Natural killer cell (primary cell): Measurements from ENCODE around the gene TMED4. TPM values are rescaled to one million over a fixed set of nuclear protein-coding genes. Genes with fewer than 3 reads are reported as not detected.

Source experiments
- ATAC-seq, 3 donors: fragments of 150-1000 bp in 2 of 3; fragments of 200-7000 bp in 1 of 3; cut with Tn5 transposase; 1 replicate in 1 of 3; 2 replicates in 2 of 3; pipeline ENCODE4 v1.10.0; 2021; ENCODE audit warnings: mild to moderate bottlenecking in 2 of 3, moderate library complexity in 2 of 3
- DNase-seq, 2 donors: peaks; one replicate each; pipeline versions ENCODE4 v3.0.0 to v3.0.0-alpha.2; 2013 to 2021; ENCODE audit warnings: mixed read lengths in 1 of 2
- H3K27ac ChIP-seq: one replicate; pipeline ENCODE4 v1.5.1; 2013; ENCODE audit warnings: mild to moderate bottlenecking, low read length
- H3K27me3 ChIP-seq: one replicate; pipeline ENCODE4 v1.6.1; 2013; ENCODE audit warnings: low read length; ENCODE audit not compliant: control insufficient read depth, insufficient read depth
- H3K36me3 ChIP-seq: one replicate; pipeline ENCODE4 v1.6.1; 2013; ENCODE audit warnings: low read length; ENCODE audit not compliant: control insufficient read depth, insufficient read depth
- H3K4me1 ChIP-seq: one replicate; pipeline ENCODE4 v1.6.1; 2013; ENCODE audit warnings: low read length; ENCODE audit not compliant: control insufficient read depth, insufficient read depth
- H3K4me3 ChIP-seq: one replicate; pipeline ENCODE4 v1.5.1; 2013; ENCODE audit warnings: low read length
- H3K9me3 ChIP-seq: one replicate; pipeline ENCODE4 v1.6.1; 2013; ENCODE audit warnings: low read length; ENCODE audit not compliant: control insufficient read depth, insufficient read depth
- H3K27ac Mint-ChIP-seq, 2 donors: one replicate each; pipeline ENCODE4 v1.8.0; 2022; ENCODE audit warnings: mild to moderate bottlenecking in 2 of 2, mixed read lengths in 2 of 2, moderate library complexity in 1 of 2
- H3K27me3 Mint-ChIP-seq, 2 donors: one replicate each; pipeline ENCODE4 v1.8.0; 2022; ENCODE audit warnings: low read depth in 2 of 2, mixed read lengths in 2 of 2
- H3K36me3 Mint-ChIP-seq: one replicate; pipeline ENCODE4 v1.8.0; 2022; ENCODE audit warnings: mixed read lengths
- H3K4me1 Mint-ChIP-seq, 2 donors: one replicate each; pipeline ENCODE4 v1.8.0; 2022; ENCODE audit warnings: mixed read lengths in 2 of 2
- H3K4me3 Mint-ChIP-seq: one replicate; pipeline ENCODE4 v1.8.0; 2022; ENCODE audit warnings: mild to moderate bottlenecking, moderate library complexity, mixed read lengths
- H3K9me3 Mint-ChIP-seq, 2 donors: one replicate each; pipeline ENCODE4 v1.8.0; 2022; ENCODE audit warnings: mixed read lengths in 2 of 2
- WGBS: methylation state at CpG from one replicate; pipeline ENCODE4 v1.1.7; 2013; ENCODE audit warnings: missing lambda C conversion rate; ENCODE audit not compliant: insufficient coverage; 5-methylcytosine and 5-hydroxymethylcytosine counted together
- intact Hi-C: fragments of 100-400 bp; cut with micrococcal nuclease; formaldehyde crosslinking; loops from one replicate; pipeline ENCODE4 v1.14.2; 2022
- total RNA-seq, 4 donors: library from RNA; stranded (reverse); fragments of 120-200 nt in 1 of 4; gene quantifications; one replicate each; pipeline versions ENCODE4 v1.2.3 to v1.2.4, GENCODE V29; 2013 to 2022
- TF ChIP-seq, protein P1 (sequence below): fragments of 200-600 bp; IDR thresholded peaks from one replicate; pipeline ENCODE4 v1.8.0; 2022; ENCODE audit warnings: antibody characterized with exemption

Gene TMED4
- total RNA-seq, 3 donors from 2014 or later (not counting 1 experiment from before 2014, with no cell fraction given) = 93.1 to 101 (median 94.1) TPM

DNA sequence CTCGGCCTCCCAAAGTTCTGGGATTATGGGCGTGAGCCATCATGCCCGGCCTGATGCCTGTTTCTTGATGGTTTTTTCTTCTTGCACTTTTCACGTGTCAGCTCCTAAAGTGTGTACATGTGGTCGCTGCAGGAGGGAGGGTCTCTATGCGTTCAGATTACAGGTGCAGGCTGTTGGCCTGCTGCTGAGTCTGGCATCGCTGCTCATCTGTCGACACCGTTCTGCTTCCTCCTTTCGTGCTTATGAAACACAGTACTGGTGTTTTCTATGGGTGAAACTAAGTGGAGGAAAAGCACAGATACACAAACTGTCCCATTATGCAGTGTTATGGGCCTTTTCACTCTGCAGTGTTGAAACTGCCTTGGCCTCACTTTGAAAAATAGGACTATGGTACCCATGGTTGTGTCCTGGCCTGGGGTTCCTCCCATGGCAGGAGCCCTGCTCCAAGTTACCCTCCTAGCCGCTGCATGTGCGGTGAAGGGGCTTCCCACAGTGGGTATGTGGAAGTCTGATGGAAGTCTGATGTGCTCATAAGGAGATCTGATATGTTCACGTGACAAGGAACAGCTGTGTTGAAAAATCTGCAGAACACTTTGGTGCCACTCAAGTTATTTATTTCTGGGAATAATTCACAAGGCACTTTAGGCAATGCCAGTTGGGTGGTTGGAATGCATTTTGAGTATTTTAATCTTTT lies 47.9 kb upstream of the TMED4 start:
- Histone ChIP-seq H3K4me3 (no peak overlapping the region), H3K4me1 (peaks cover 81% of the 10 kb centered on the region), H3K36me3 (peaks cover 13% of the 10 kb centered on the region), H3K27me3 (no peaks in the 10 kb centered on the region), H3K9me3 (no peaks in the 10 kb centered on the region), H3K27ac (peak overlapping the region; percentile 72)
- Mint-ChIP-seq H3K27ac (peak overlapping the region; percentile 69 to 85), H3K4me1 (peaks cover 50 to 53% of the 10 kb centered on the region in 2 donors), H3K4me3 (peak overlapping the region; percentile 81), H3K36me3 (no peaks in the 10 kb centered on the region), H3K9me3 (no peaks in the 10 kb centered on the region), H3K27me3 (no peaks in the 10 kb centered on the region)
- ATAC-seq (no peak), DNase-seq (peak in 1 of 2 donors; percentile 21)
- WGBS = 68% methylated on average over 13 of the region's 13 CpGs
- intact Hi-C loops = loop anchor here (2.0 to 10.0 kb wide), 3 partner anchors 115 to 347 kb away; partner anchors contain the start of genes MYO1G and ZMIZ2
- TF ChIP-seq, protein P1, sequence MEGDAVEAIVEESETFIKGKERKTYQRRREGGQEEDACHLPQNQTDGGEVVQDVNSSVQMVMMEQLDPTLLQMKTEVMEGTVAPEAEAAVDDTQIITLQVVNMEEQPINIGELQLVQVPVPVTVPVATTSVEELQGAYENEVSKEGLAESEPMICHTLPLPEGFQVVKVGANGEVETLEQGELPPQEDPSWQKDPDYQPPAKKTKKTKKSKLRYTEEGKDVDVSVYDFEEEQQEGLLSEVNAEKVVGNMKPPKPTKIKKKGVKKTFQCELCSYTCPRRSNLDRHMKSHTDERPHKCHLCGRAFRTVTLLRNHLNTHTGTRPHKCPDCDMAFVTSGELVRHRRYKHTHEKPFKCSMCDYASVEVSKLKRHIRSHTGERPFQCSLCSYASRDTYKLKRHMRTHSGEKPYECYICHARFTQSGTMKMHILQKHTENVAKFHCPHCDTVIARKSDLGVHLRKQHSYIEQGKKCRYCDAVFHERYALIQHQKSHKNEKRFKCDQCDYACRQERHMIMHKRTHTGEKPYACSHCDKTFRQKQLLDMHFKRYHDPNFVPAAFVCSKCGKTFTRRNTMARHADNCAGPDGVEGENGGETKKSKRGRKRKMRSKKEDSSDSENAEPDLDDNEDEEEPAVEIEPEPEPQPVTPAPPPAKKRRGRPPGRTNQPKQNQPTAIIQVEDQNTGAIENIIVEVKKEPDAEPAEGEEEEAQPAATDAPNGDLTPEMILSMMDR = no peak

DNA sequence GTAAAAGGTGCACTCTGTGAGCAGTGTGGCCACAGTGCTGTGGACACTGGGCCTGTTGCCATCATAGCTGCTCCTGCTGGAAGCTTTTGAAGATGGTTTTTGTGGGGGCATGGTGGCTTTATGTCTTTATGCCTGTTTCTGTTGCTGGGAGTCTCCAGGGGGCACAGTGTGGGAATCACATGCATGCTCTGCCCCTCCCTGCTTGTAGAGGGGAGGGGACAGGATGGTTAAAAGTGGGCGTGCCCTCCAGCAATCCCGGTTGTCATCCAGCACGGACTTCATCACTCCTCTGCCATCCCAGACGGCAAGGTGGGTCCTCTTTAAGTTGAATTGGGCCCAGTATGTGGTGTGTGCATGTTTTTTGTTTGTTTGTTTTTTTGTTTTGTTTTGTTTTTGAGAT lies 44.6 kb upstream of the TMED4 start:
- H3K27ac ChIP-seq = no peak overlapping the region
- no peaks in the 10 kb centered on the region for H3K9me3 ChIP-seq
- DNase-seq = no peak
- H3K27me3 ChIP-seq = no peaks in the 10 kb centered on the region
- WGBS = 91% methylated on average over 4 of the region's 4 CpGs
- intact Hi-C loops = no loop called here
- H3K4me1 ChIP-seq = peaks cover 70% of the 10 kb centered on the region
- H3K27me3 Mint-ChIP-seq = no peaks in the 10 kb centered on the region
- H3K4me3 ChIP-seq = no peak overlapping the region
- peaks cover 19% of the 10 kb centered on the region for H3K36me3 ChIP-seq
- H3K27ac Mint-ChIP-seq = peak overlapping the region in 1 of 2 donors; percentile 5
- H3K4me1 Mint-ChIP-seq = peaks cover 49 to 57% of the 10 kb centered on the region in 2 donors
- no peaks in the 10 kb centered on the region for H3K9me3 Mint-ChIP-seq
- TF ChIP-seq, protein P1 = no peak
- ATAC-seq = no peak
- no peaks in the 10 kb centered on the region for H3K36me3 Mint-ChIP-seq
- H3K4me3 Mint-ChIP-seq = no peak overlapping the region

GRCh38 chr7:44625526-44626471 lies 43.8 kb upstream of the TMED4 start:
- Mint-ChIP-seq H3K27me3 (no peaks in the 10 kb centered on the region), H3K27ac (peak overlapping the region in 1 of 2 donors; percentile 5), H3K9me3 (no peaks in the 10 kb centered on the region), H3K36me3 (no peaks in the 10 kb centered on the region), H3K4me1 (peaks cover 48 to 55% of the 10 kb centered on the region in 2 donors), H3K4me3 (no peak overlapping the region)
- Histone ChIP-seq H3K27ac (peak overlapping the region; percentile 21), H3K27me3 (no peaks in the 10 kb centered on the region), H3K36me3 (peaks cover 19% of the 10 kb centered on the region), H3K9me3 (no peaks in the 10 kb centered on the region), H3K4me3 (no peak overlapping the region), H3K4me1 (peaks cover 68% of the 10 kb centered on the region)
- DNase-seq = peak in 1 of 2 donors; percentile 42
- no peak for ATAC-seq
- WGBS = 87% methylated on average over 6 of the region's 6 CpGs
- intact Hi-C loops = no loop called here
- TF ChIP-seq, protein P1 = no peak
